ENCODE results near the gene OTOG.

- TF ChIP-seq NFRKB (IDR thresholded peaks at IDR 0.05) = no peak
- TF ChIP-seq FOXM1 (IDR thresholded peaks at IDR 0.05; ENCODE audit: borderline replicate concordance) = no peak
- TF ChIP-seq ELF4 (IDR thresholded peaks at IDR 0.05) = no peak
- TF ChIP-seq PKNOX1 (IDR thresholded peaks at IDR 0.05) = no peak
- no peak for TF ChIP-seq TARDBP (IDR thresholded peaks at IDR 0.05)
- no peak for TF ChIP-seq BHLHE40 (IDR thresholded peaks at IDR 0.05; ENCODE audit: borderline replicate concordance)
- no peak for TF ChIP-seq ARNT (IDR thresholded peaks at IDR 0.05)
- no peak for TF ChIP-seq SP1 (IDR thresholded peaks at IDR 0.05)
- TF ChIP-seq FOXA1 (IDR thresholded peaks at IDR 0.05) = no peak
- no peak for TF ChIP-seq FOXK2 (IDR thresholded peaks at IDR 0.05)
- no peak for TF ChIP-seq HDGF (IDR thresholded peaks at IDR 0.05; ENCODE audit: borderline replicate concordance)
Measured at GRCh38 chr11:17546240-17546639, 819 bp upstream of the OTOG start.

Measured in HEK293T (cell line).